GM12878 (cell line): ENCODE results near the gene C14orf93. TPM values are rescaled to one million over a fixed set of nuclear protein-coding genes. Genes with fewer than 3 reads are reported as not detected.

Experiments used
- BRCA1 ChIP-seq: IDR thresholded peaks from 2 replicates; pipeline ENCODE4 v1.6.1; 2011; ENCODE audit warnings: low read depth, low read length, improper control_type of control experiment
- HCFC1 ChIP-seq: fragments of 150-350 bp; IDR thresholded peaks from 2 replicates; pipeline ENCODE4 v1.6.1; 2014; ENCODE audit warnings: low read length
- HSF1 ChIP-seq: fragments of 150-350 bp; IDR thresholded peaks from 2 replicates; pipeline ENCODE4 v1.6.1; 2014; ENCODE audit warnings: mild to moderate bottlenecking, low read depth, low read length
- IRF5 ChIP-seq: fragments of 450-650 bp; IDR thresholded peaks from 2 replicates; pipeline ENCODE4 v1.6.1; 2017; ENCODE audit warnings: borderline replicate concordance
- KDM1A ChIP-seq: fragments of 200-600 bp; sonication (generic); IDR thresholded peaks from 2 replicates; pipeline ENCODE4 v1.6.1; 2016; ENCODE audit warnings: borderline replicate concordance
- MAX ChIP-seq: IDR thresholded peaks from 2 replicates; pipeline ENCODE4 v1.6.1; 2012; ENCODE audit warnings: low read depth, low read length, improper control_type of control experiment
- MTA2 ChIP-seq: fragments of 450-650 bp; IDR thresholded peaks from 2 replicates; pipeline ENCODE4 v1.6.1; 2016; ENCODE audit warnings: low read depth, mild to moderate bottlenecking, moderate library complexity
- NFIC ChIP-seq: IDR thresholded peaks from 2 replicates; pipeline ENCODE4 v1.6.1; 2012; ENCODE audit warnings: low read depth, mild to moderate bottlenecking, inconsistent platforms, low read length, moderate library complexity
- NFYA ChIP-seq: IDR thresholded peaks from 2 replicates; pipeline ENCODE4 v1.6.1; 2011; ENCODE audit warnings: low read depth, mild to moderate bottlenecking, low read length, improper control_type of control experiment, borderline replicate concordance
- NKRF ChIP-seq: fragments of 450-650 bp; conservative IDR thresholded peaks from 2 replicates; pipeline ENCODE4 v1.6.1; 2017; ENCODE audit warnings: mild to moderate bottlenecking, moderate library complexity
- NR2C2 ChIP-seq: IDR thresholded peaks from 2 replicates; pipeline ENCODE4 v1.6.1; 2011; ENCODE audit warnings: borderline replicate concordance, low read depth; ENCODE audit not compliant: control insufficient read depth, insufficient read length
- PAX5 ChIP-seq: IDR thresholded peaks from 2 replicates; pipeline ENCODE4 v1.6.1; 2011; ENCODE audit warnings: low read depth, low read length, borderline replicate concordance
- RAD51 ChIP-seq: fragments of 450-650 bp; IDR thresholded peaks from 2 replicates; pipeline ENCODE4 v1.6.1; 2016; ENCODE audit warnings: moderate library complexity, mild to moderate bottlenecking, inconsistent platforms
- SUPT20H ChIP-seq: IDR thresholded peaks from 2 replicates; pipeline ENCODE4 v1.6.1; 2011; ENCODE audit warnings: low read depth, mild to moderate bottlenecking, low read length, moderate library complexity, borderline replicate concordance; ENCODE audit not compliant: control insufficient read depth
- SUZ12 ChIP-seq: fragments of 200-600 bp; sonication (generic); IDR thresholded peaks from one replicate; pipeline ENCODE4 v1.6.1; 2018; ENCODE audit warnings: antibody characterized with exemption, mild to moderate bottlenecking; ENCODE audit not compliant: unreplicated experiment
- TCF3 ChIP-seq: IDR thresholded peaks from 2 replicates; pipeline ENCODE4 v1.6.1; 2012; ENCODE audit warnings: low read depth, mild to moderate bottlenecking, low read length, borderline replicate concordance; ENCODE audit not compliant: insufficient read depth
- USF2 ChIP-seq: IDR thresholded peaks from 2 replicates; pipeline ENCODE4 v1.6.1; 2011; ENCODE audit warnings: low read depth, low read length, improper control_type of control experiment, borderline replicate concordance
- ZBTB4 ChIP-seq: fragments of 450-650 bp; formaldehyde crosslinking; IDR thresholded peaks from 2 replicates; pipeline ENCODE4 v1.4.0; 2022; ENCODE audit warnings: mild to moderate bottlenecking, moderate library complexity
- ZNF207 ChIP-seq: fragments of 450-650 bp; IDR thresholded peaks from 2 replicates; pipeline ENCODE4 v1.6.1; 2014; ENCODE audit warnings: antibody characterized with exemption, mild to moderate bottlenecking, borderline replicate concordance
- ZNF622 ChIP-seq: fragments of 450-650 bp; IDR thresholded peaks from 2 replicates; pipeline ENCODE4 v1.6.1; 2017; ENCODE audit warnings: mild to moderate bottlenecking, inconsistent platforms
- polyA plus RNA-seq, 11 experiments: library from polyadenylated mRNA; depleted of rRNA in 4 of 11; unstranded in 6 of 11; stranded (reverse) in 5 of 11; fragments of >200 nt; fragmentation: Nextera tagmentation in 4 of 11; fragmentation: Illumina TruSeq in 1 of 11; extraction: Ambion mirVana in 4 of 11; extraction: Trizol in 1 of 11; gene quantifications; 1 replicate in 1 of 11; 2 replicates in 10 of 11; pipeline versions ENCODE4 v1.2.1 to v1.2.3, GENCODE V29; 2011 to 2016; ENCODE audit warnings: inconsistent platforms in 2 of 11, missing spikeins in 2 of 11, low read depth in 1 of 11
- total RNA-seq, 4 experiments: library from RNA; depleted of rRNA in 3 of 4; stranded (reverse); fragments of >200 nt in 3 of 4; fragmentation: Illumina TruSeq in 1 of 4; extraction: Trizol in 1 of 4; gene quantifications; 2 replicates each; pipeline versions ENCODE4 v1.2.1 to v1.2.3, GENCODE V29; 2013 to 2021

The C14orf93 gene
- total and polyA plus RNA-seq, 10 of the 15 experiments (the other 5 are each of a cell fraction or from before 2014, with no cell fraction given), result 1.8 to 13.9 (median 10.2) TPM

GRCh38 chr14:22982477-22983245 is 27.3 kb downstream of the C14orf93 start, which contains the start of gene AJUBA (continued):
- no peak for TF ChIP-seq ZBTB4 (CRISPR knock-in tag)
- no peak; the same call in 1 of the 2 replicates for TF ChIP-seq NKRF
- no peak for TF ChIP-seq HCFC1
- TF ChIP-seq MTA2, result peak; percentile 49; the same call in 1 of the 2 replicates
- no peak for TF ChIP-seq RAD51
- TF ChIP-seq USF2, result no peak
- TF ChIP-seq ZNF207, result no peak
- TF ChIP-seq NR2C2, result no peak
- 0 out of 2 replicates have a peak, but pooled peaks have one; percentile 36 for TF ChIP-seq MAX
- no peak for TF ChIP-seq SUPT20H
- TF ChIP-seq TCF3, result no peak
- no peak for TF ChIP-seq KDM1A
- TF ChIP-seq NFIC, result no peak
- no peak for TF ChIP-seq HSF1
- TF ChIP-seq SUZ12, result peak; percentile 21
- TF ChIP-seq BRCA1, result no peak
- no peak for TF ChIP-seq IRF5
- no peak for TF ChIP-seq ZNF622
- TF ChIP-seq PAX5, result no peak
- no peak for TF ChIP-seq NFYA
